Nephron progenitor cell (in vitro differentiated cells): ENCODE measurements around the gene GLDC.
A peak's percentile ranks its signal among the peaks of the same experiment; 100 is the strongest.
"Not testable (repeated sequence)": the region's sequence is repeated elsewhere in the genome, so short reads cannot be mapped to it uniquely, and the experiment has no call there.

Experiments used
- DNase-seq: peaks from one replicate; pipeline ENCODE4 v3.0.0; 2021
- H3K27ac Mint-ChIP-seq: 2 replicates; pipeline ENCODE4 v1.8.0; 2021; ENCODE audit warnings: mild to moderate bottlenecking, moderate library complexity, mixed read lengths
- H3K27me3 Mint-ChIP-seq: 2 replicates; pipeline ENCODE4 v1.8.0; 2021; ENCODE audit warnings: mild to moderate bottlenecking, low read depth, mixed read lengths; ENCODE audit not compliant: poor library complexity
- H3K36me3 Mint-ChIP-seq: 2 replicates; pipeline ENCODE4 v1.8.0; 2021; ENCODE audit warnings: low read depth, mixed read lengths
- H3K4me1 Mint-ChIP-seq: 2 replicates; pipeline ENCODE4 v1.8.0; 2021; ENCODE audit warnings: mixed read lengths
- H3K4me3 Mint-ChIP-seq: 2 replicates; pipeline ENCODE4 v1.8.0; 2021; ENCODE audit warnings: mild to moderate bottlenecking, moderate library complexity, mixed read lengths
- H3K9me3 Mint-ChIP-seq: 2 replicates; pipeline ENCODE4 v1.8.0; 2021; ENCODE audit warnings: mild to moderate bottlenecking, moderate library complexity, mixed read lengths
- CTCF ChIP-seq: fragments of 200-600 bp; sonication (generic); IDR thresholded peaks from 2 replicates; pipeline ENCODE4 v1.5.0; 2021; ENCODE audit warnings: antibody characterized with exemption

GLDC gene

GRCh38 chr9:6658628-6659353 is 13.3 kb upstream of the GLDC start:
- H3K36me3 Mint-ChIP-seq = no peaks in the 10 kb centered on the region
- H3K4me3 Mint-ChIP-seq = no peak overlapping the region
- H3K27ac Mint-ChIP-seq = no peak overlapping the region
- no peaks in the 10 kb centered on the region for H3K27me3 Mint-ChIP-seq
- no peaks in the 10 kb centered on the region for H3K4me1 Mint-ChIP-seq
- H3K9me3 Mint-ChIP-seq = no peaks in the 10 kb centered on the region
- no peak for TF ChIP-seq CTCF
- no peak for DNase-seq

GRCh38 chr9:6656614-6657300 is 11.2 kb upstream of the GLDC start:
- DNase-seq = no peak
- H3K27ac Mint-ChIP-seq = no peak overlapping the region
- no peaks in the 10 kb centered on the region for H3K36me3 Mint-ChIP-seq
- no peaks in the 10 kb centered on the region for H3K9me3 Mint-ChIP-seq
- H3K27me3 Mint-ChIP-seq = no peaks in the 10 kb centered on the region
- no peaks in the 10 kb centered on the region for H3K4me1 Mint-ChIP-seq
- TF ChIP-seq CTCF = no peak
- no peak overlapping the region for H3K4me3 Mint-ChIP-seq

- no peaks in the 10 kb centered on the region for H3K36me3 Mint-ChIP-seq
- H3K27me3 Mint-ChIP-seq = peaks cover 1% of the 10 kb centered on the region
- DNase-seq = no peak
- H3K4me3 Mint-ChIP-seq = no peak overlapping the region
- H3K9me3 Mint-ChIP-seq = no peaks in the 10 kb centered on the region
- H3K4me1 Mint-ChIP-seq = no peaks in the 10 kb centered on the region
- H3K27ac Mint-ChIP-seq = no peak overlapping the region
- TF ChIP-seq CTCF = no peak
Measured at GRCh38 chr9:6655036-6655435, 9.5 kb upstream of the GLDC start.

- no peak for DNase-seq
- H3K27ac Mint-ChIP-seq = peak overlapping the region; percentile 64
- H3K36me3 Mint-ChIP-seq = no peaks in the 10 kb centered on the region
- H3K27me3 Mint-ChIP-seq = peaks cover 76% of the 10 kb centered on the region
- no peaks in the 10 kb centered on the region for H3K9me3 Mint-ChIP-seq
- TF ChIP-seq CTCF = no peak
- H3K4me3 Mint-ChIP-seq = peak overlapping the region; percentile 84
- H3K4me1 Mint-ChIP-seq = peaks cover 17% of the 10 kb centered on the region
Measured at GRCh38 chr9:6646293-6646636, 736 bp upstream of the GLDC start.

- H3K36me3 Mint-ChIP-seq, H3K9me3 Mint-ChIP-seq, H3K27ac Mint-ChIP-seq: not testable (repeated sequence)
- H3K4me3 Mint-ChIP-seq = peak overlapping the region; percentile 82
- DNase-seq = peak; percentile 48
- H3K27me3 Mint-ChIP-seq = peaks cover 80% of the 10 kb centered on the region
- peaks cover 26% of the 10 kb centered on the region for H3K4me1 Mint-ChIP-seq
Measured at GRCh38 chr9:6645105-6645354, 499 bp downstream of the GLDC start.

- TF ChIP-seq CTCF = no peak
- H3K9me3 Mint-ChIP-seq = no peaks in the 10 kb centered on the region
- peaks cover 77% of the 10 kb centered on the region for H3K27me3 Mint-ChIP-seq
- peak overlapping the region; percentile 82 for H3K4me3 Mint-ChIP-seq
- H3K27ac Mint-ChIP-seq = no peak overlapping the region
- H3K36me3 Mint-ChIP-seq = no peaks in the 10 kb centered on the region
- H3K4me1 Mint-ChIP-seq = peaks cover 26% of the 10 kb centered on the region
- no peak for DNase-seq
Measured at GRCh38 chr9:6644346-6645104, 1.0 kb downstream of the GLDC start.
